K562 (cell line): ENCODE measurements around the gene HMGA1. TPM values are rescaled to one million over a fixed set of nuclear protein-coding genes. Genes with fewer than 3 reads are reported as not detected.

Experiments used
- HDAC3 ChIP-seq: fragments of 450-650 bp; IDR thresholded peaks from 2 replicates; pipeline ENCODE4 v1.6.1; 2018; ENCODE audit warnings: borderline replicate concordance, mild to moderate bottlenecking, moderate library complexity; ENCODE audit not compliant: partially characterized antibody
- KAT7 ChIP-seq: sonication (generic); formaldehyde crosslinking; IDR thresholded peaks from 2 replicates; pipeline ENCODE4 v1.8.0; 2022; ENCODE audit warnings: missing genetic modification reagents, mild to moderate bottlenecking, borderline replicate concordance
- MED1 ChIP-seq: sonication (generic); formaldehyde crosslinking; IDR thresholded peaks from 2 replicates; pipeline ENCODE4 v1.8.1; 2023; ENCODE audit warnings: missing genetic modification reagents, borderline replicate concordance
- NCOA1 ChIP-seq: fragments of 450-650 bp; IDR thresholded peaks from 2 replicates; pipeline ENCODE4 v1.6.1; 2016; ENCODE audit warnings: low read depth
- RAD21 ChIP-seq, 2 experiments: fragments of 250-450 bp in 1 of 2; fragments of 450-650 bp in 1 of 2; sonication (Bioruptor Pico) in 1 of 2; formaldehyde crosslinking in 1 of 2; IDR thresholded peaks in 1 of 2; conservative IDR thresholded peaks in 1 of 2; 2 replicates each; pipeline versions ENCODE4 v1.4.0 to v1.8.0; 2020 to 2022; ENCODE audit warnings: mild to moderate bottlenecking in 2 of 2, moderate library complexity in 1 of 2
- TAF1 ChIP-seq: IDR thresholded peaks from 2 replicates; pipeline ENCODE4 v1.6.1; 2011; ENCODE audit warnings: mild to moderate bottlenecking, low read length, moderate library complexity; ENCODE audit not compliant: insufficient read depth, control insufficient read depth, severe bottlenecking; ENCODE audit errors: extremely low read depth
- XRCC5 ChIP-seq: fragments of 200-400 bp; formaldehyde crosslinking; IDR thresholded peaks from 2 replicates; pipeline ENCODE4 v1.6.1; 2017; ENCODE audit warnings: low read depth, mild to moderate bottlenecking, low read length
- ZNF583 ChIP-seq: fragments of 250-450 bp; sonication (Bioruptor Pico); IDR thresholded peaks from 2 replicates; pipeline ENCODE4 v1.4.0; 2020
- ZNF584 ChIP-seq: fragments of 200-800 bp; sonication (Bioruptor generic); IDR thresholded peaks from 2 replicates; pipeline ENCODE4 v1.6.1; 2016; ENCODE audit warnings: low read depth, mild to moderate bottlenecking, missing genetic modification characterization, missing compliant biosample characterization
- ZNF668 ChIP-seq: fragments of 250-450 bp; sonication (Bioruptor Pico); IDR thresholded peaks from 2 replicates; pipeline ENCODE4 v1.8.0; 2022; ENCODE audit warnings: mild to moderate bottlenecking, inconsistent platforms
- polyA plus RNA-seq, 8 experiments: library from polyadenylated mRNA; depleted of rRNA in 4 of 8; stranded (reverse) in 5 of 8; unstranded in 3 of 8; fragments of >200 nt; fragmentation: Nextera tagmentation in 2 of 8; fragmentation: Illumina TruSeq in 1 of 8; extraction: Ambion mirVana in 2 of 8; extraction: Trizol in 1 of 8; gene quantifications; 2 replicates each; pipeline versions ENCODE4 v1.2.1 to v1.2.3, GENCODE V29; 2011 to 2014; ENCODE audit warnings: inconsistent platforms in 1 of 8, missing spikeins in 1 of 8
- total RNA-seq, 7 experiments: library from RNA; depleted of rRNA in 6 of 7; stranded (reverse); fragments of >200 nt in 6 of 7; fragmentation: Illumina TruSeq in 2 of 7; extraction: Trizol in 2 of 7; gene quantifications; 2 replicates each; pipeline versions ENCODE4 v1.2.1 to v1.2.3, GENCODE V29; 2011 to 2021; ENCODE audit warnings: low replicate concordance in 1 of 7
- TF ChIP-seq, protein P1 (sequence below): fragments of 200-600 bp; sonication (generic); IDR thresholded peaks from one replicate; pipeline ENCODE4 v1.6.1; 2012; ENCODE audit warnings: mild to moderate bottlenecking, low read depth, low read length, inconsistent platforms
- TF ChIP-seq, protein P2 (sequence below): sonication (generic); formaldehyde crosslinking; IDR thresholded peaks from 2 replicates; pipeline ENCODE4 v1.8.1; 2023; ENCODE audit warnings: mild to moderate bottlenecking, missing genetic modification reagents

HMGA1 gene
- total and polyA plus RNA-seq, 9 of the 15 experiments (the other 6 are each of a cell fraction or from before 2014, with no cell fraction given) = 27.8 to 1,947 (median 594) TPM

DNA sequence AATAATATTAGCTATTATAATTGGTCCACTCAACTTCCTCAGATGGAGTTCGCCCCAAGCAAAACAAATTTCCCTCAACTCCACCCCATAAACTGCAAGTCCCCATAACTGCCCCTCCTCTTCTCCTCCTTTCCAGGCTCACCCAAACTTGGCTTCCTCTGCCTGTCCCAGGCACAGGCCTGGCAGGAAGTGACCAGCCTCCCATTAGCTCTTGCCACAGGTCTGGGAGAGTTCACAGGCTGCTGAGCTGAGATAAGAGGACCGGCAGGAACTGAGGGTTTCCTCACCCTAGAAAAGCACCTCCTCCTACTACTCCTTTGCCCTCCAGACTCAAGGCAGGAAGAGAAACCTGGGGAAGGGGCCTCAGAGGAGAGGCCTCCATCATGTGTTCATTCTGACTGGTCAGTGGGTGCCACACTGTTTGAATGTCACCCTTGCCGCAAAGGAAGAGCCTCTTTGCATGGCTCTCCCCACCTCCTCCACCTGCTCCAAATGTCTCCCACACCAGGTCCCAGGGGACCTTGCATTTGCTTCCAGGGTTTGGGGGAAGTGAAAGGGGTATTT, 36.7 kb downstream of the HMGA1 start (continued):
- no peak for TF ChIP-seq MED1
- TF ChIP-seq, protein P1, sequence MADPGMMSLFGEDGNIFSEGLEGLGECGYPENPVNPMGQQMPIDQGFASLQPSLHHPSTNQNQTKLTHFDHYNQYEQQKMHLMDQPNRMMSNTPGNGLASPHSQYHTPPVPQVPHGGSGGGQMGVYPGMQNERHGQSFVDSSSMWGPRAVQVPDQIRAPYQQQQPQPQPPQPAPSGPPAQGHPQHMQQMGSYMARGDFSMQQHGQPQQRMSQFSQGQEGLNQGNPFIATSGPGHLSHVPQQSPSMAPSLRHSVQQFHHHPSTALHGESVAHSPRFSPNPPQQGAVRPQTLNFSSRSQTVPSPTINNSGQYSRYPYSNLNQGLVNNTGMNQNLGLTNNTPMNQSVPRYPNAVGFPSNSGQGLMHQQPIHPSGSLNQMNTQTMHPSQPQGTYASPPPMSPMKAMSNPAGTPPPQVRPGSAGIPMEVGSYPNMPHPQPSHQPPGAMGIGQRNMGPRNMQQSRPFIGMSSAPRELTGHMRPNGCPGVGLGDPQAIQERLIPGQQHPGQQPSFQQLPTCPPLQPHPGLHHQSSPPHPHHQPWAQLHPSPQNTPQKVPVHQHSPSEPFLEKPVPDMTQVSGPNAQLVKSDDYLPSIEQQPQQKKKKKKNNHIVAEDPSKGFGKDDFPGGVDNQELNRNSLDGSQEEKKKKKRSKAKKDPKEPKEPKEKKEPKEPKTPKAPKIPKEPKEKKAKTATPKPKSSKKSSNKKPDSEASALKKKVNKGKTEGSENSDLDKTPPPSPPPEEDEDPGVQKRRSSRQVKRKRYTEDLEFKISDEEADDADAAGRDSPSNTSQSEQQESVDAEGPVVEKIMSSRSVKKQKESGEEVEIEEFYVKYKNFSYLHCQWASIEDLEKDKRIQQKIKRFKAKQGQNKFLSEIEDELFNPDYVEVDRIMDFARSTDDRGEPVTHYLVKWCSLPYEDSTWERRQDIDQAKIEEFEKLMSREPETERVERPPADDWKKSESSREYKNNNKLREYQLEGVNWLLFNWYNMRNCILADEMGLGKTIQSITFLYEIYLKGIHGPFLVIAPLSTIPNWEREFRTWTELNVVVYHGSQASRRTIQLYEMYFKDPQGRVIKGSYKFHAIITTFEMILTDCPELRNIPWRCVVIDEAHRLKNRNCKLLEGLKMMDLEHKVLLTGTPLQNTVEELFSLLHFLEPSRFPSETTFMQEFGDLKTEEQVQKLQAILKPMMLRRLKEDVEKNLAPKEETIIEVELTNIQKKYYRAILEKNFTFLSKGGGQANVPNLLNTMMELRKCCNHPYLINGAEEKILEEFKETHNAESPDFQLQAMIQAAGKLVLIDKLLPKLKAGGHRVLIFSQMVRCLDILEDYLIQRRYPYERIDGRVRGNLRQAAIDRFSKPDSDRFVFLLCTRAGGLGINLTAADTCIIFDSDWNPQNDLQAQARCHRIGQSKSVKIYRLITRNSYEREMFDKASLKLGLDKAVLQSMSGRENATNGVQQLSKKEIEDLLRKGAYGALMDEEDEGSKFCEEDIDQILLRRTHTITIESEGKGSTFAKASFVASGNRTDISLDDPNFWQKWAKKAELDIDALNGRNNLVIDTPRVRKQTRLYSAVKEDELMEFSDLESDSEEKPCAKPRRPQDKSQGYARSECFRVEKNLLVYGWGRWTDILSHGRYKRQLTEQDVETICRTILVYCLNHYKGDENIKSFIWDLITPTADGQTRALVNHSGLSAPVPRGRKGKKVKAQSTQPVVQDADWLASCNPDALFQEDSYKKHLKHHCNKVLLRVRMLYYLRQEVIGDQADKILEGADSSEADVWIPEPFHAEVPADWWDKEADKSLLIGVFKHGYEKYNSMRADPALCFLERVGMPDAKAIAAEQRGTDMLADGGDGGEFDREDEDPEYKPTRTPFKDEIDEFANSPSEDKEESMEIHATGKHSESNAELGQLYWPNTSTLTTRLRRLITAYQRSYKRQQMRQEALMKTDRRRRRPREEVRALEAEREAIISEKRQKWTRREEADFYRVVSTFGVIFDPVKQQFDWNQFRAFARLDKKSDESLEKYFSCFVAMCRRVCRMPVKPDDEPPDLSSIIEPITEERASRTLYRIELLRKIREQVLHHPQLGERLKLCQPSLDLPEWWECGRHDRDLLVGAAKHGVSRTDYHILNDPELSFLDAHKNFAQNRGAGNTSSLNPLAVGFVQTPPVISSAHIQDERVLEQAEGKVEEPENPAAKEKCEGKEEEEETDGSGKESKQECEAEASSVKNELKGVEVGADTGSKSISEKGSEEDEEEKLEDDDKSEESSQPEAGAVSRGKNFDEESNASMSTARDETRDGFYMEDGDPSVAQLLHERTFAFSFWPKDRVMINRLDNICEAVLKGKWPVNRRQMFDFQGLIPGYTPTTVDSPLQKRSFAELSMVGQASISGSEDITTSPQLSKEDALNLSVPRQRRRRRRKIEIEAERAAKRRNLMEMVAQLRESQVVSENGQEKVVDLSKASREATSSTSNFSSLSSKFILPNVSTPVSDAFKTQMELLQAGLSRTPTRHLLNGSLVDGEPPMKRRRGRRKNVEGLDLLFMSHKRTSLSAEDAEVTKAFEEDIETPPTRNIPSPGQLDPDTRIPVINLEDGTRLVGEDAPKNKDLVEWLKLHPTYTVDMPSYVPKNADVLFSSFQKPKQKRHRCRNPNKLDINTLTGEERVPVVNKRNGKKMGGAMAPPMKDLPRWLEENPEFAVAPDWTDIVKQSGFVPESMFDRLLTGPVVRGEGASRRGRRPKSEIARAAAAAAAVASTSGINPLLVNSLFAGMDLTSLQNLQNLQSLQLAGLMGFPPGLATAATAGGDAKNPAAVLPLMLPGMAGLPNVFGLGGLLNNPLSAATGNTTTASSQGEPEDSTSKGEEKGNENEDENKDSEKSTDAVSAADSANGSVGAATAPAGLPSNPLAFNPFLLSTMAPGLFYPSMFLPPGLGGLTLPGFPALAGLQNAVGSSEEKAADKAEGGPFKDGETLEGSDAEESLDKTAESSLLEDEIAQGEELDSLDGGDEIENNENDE = no peak
- TF ChIP-seq ZNF583 (CRISPR knock-in tag) = peak; percentile 88
- 0 out of 2 replicates have a peak, but pooled peaks have one; percentile 23 for TF ChIP-seq ZNF668
- peak in 1 of 2 experiments; percentile 51; a peak in 3 of 4 replicates for TF ChIP-seq RAD21 (CRISPR knock-in tag; conservative IDR thresholded peaks at IDR 0.05 in 1 of 2, IDR thresholded peaks at IDR 0.05 in 1 of 2)
- TF ChIP-seq HDAC3 = peak; percentile 85
- TF ChIP-seq TAF1 = peak; percentile 78
- TF ChIP-seq, protein P2, sequence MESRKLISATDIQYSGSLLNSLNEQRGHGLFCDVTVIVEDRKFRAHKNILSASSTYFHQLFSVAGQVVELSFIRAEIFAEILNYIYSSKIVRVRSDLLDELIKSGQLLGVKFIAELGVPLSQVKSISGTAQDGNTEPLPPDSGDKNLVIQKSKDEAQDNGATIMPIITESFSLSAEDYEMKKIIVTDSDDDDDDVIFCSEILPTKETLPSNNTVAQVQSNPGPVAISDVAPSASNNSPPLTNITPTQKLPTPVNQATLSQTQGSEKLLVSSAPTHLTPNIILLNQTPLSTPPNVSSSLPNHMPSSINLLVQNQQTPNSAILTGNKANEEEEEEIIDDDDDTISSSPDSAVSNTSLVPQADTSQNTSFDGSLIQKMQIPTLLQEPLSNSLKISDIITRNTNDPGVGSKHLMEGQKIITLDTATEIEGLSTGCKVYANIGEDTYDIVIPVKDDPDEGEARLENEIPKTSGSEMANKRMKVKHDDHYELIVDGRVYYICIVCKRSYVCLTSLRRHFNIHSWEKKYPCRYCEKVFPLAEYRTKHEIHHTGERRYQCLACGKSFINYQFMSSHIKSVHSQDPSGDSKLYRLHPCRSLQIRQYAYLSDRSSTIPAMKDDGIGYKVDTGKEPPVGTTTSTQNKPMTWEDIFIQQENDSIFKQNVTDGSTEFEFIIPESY = peak; percentile 73
- peak; percentile 86 for TF ChIP-seq XRCC5
- TF ChIP-seq ZNF584 (CRISPR knock-in tag) = peak; percentile 85
- TF ChIP-seq KAT7 (CRISPR knock-in tag) = no peak; the same call in none of the 2 replicates
- peak; percentile 89; the same call in 1 of the 2 replicates for TF ChIP-seq NCOA1
